SHP77 (cell line): ENCODE data around the gene THAP7.
"Not testable (repeated sequence)": the region's sequence is repeated elsewhere in the genome, so short reads cannot be mapped to it uniquely, and the experiment has no call there.

ENCODE experiments used
- DNase-seq, 2 experiments: peaks; one replicate each; lab custom pipeline; 2025; lab: John Stamatoyannopoulos, UW

THAP7 gene

DNA sequence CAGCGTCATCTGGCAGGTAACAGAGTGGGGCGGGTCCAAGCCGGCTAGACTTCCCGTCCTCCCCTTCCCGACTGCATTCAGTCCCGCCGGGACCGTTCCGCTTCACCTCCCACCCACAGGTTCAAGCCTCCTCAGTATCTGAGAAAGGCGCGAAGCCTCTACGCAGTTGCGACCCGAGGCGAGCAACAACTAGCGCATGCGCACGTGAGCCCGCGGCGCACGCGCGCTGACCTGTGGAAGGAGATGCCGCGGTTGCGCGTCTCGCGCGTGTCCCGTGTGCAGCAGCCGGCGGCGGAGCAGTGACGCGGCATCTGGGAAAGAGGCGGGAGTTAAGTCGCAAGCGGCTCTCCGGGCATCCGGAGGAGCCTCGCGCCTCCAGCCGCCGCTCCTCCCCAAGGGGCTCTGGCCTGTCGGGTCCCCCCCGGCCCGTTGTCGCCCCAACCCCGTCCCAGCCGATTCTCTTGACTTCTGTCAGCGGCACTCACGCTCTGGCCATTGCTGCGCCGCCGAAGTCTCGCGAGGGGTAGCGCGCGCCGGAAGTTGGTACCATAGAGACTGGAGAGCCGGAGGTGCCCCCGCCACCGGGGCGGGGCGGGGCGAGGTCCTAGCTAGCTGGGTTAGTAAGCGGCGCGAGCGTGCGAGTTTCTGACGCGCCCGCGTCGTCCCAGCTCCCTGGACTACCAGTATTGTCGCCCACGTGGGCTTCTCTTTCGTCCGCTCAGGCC is at the start of gene THAP7:
THAP7 (minus strand) TSS at position 518 of the 725 bp plus-strand sequence; CDS start at position 311, 207 bp downstream.
- DNase-seq = peak; percentile 88 to 94

- DNase-seq = no peak
Observed at GRCh38 chr22:21051145-21051830, 49.4 kb upstream of the THAP7 start.

- DNase-seq = not testable (repeated sequence)
Observed at GRCh38 chr22:21048965-21049364, 47.0 kb upstream of the THAP7 start.

DNA sequence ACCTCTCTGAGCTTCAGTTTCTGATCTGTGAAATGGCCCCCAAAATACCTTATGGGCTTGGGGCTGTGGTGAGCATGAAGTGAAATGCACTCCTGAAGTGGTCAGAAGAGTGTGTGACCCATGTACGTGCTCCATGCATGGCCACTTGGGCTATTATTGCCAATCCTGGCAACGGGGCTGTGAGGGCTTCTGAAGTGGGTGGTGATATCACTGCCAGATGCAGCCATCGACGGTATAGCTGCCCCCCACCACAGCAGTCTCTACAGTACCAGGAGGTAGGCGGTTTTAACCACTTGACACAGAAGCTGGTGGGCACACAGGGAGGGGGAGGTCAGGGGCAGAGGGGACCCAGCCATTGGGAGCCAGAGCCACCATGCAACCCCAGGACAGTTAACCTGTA is 46.5 kb upstream of the THAP7 start:
- DNase-seq = not testable (repeated sequence)

DNA sequence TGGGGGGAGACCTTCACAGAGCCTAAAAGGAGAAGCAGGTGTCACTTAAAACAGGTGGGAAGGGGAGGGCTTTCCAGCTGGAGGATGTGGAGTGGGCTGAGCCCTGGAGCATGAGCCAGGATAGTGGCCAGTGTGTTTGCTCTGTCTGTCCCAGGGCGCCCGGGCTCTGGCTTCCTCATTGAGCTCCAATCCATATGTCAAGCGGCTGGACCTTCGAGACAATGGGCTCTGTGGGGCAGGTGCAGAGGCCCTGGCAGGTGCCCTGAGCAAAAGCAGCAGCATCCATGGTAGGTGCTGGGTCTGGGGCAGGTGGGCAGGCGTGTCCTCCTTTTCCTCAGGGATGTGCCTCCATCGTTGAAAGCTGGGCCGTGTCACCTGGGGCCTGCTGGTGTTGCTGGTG is 45.8 kb upstream of the THAP7 start:
- peak; percentile 54 to 75 for DNase-seq

DNA sequence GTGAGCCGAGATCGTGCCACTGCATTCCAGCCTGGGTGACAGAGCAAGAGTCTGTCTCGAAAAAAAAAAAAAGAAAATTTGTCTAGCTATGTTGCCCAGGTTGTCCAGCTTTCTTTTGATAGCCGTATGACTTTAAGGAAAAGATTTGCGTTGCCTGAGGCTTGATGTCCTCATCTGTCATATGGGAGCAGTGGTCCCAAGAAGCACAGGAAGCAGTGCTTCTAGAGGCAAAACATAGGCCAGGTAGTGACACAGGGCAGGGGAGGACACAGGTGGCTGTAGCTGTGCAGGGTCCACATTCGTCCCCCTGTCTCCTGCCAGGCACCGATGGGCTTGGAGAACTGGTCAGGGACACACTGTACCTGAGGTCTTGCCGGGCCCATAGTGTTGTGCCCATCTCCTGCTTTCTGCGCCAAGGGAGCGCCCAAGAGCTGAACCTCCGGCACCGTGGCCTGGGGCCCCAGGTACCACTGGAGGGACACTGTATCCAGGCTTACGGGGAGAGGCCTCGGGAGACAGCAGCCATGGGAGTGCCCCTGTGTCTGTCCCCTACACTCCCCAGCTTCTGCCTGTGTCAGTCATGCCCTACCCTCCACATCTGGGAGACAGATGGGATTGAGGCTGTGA is 45.2 kb upstream of the THAP7 start:
- no peak for DNase-seq

- DNase-seq = peak; percentile 92 to 94
Observed at GRCh38 chr22:21045585-21046294, 43.8 kb upstream of the THAP7 start, which contains the start of gene LRRC74B. Gene LRRC74B (plus strand): TSS chr22:21045946. CDS start chr22:21045987, 41 bp downstream.

DNA sequence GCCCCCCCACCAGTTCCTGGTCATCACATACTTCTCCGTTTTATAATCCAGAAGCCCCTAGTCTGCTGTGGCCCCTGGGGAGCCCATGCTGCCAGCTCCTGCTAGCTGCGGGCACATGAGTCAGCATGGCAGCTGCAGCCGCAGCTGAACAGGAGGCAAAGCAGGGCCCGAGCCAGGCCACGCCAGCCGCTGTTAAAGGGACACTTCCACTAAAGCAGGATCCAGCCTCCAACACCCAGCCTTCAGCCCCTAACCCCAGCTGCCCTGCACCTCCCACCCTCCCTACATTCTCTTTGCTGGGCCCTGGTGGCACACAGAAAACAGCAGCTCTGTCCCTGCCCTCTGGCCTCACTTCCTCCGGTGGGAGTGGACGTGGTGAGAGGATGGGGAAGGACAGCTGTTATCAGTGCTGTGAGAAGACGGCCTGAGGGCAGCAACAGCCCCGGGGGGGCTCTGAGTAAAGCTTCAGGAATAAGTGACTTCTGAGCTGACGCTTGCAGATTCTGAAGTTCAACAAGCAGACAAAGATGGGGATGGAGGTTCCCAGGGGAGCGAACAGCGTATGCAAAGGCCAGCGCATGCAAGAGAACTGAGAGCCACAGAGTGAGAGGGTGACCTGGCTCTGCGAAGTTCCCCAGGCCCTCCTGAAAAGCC is 43.1 kb upstream of the THAP7 start:
- peak in 1 of 2 experiments; percentile 20 for DNase-seq

- no peak for DNase-seq
Observed at GRCh38 chr22:21043860-21044535, 42.1 kb upstream of the THAP7 start.

DNA sequence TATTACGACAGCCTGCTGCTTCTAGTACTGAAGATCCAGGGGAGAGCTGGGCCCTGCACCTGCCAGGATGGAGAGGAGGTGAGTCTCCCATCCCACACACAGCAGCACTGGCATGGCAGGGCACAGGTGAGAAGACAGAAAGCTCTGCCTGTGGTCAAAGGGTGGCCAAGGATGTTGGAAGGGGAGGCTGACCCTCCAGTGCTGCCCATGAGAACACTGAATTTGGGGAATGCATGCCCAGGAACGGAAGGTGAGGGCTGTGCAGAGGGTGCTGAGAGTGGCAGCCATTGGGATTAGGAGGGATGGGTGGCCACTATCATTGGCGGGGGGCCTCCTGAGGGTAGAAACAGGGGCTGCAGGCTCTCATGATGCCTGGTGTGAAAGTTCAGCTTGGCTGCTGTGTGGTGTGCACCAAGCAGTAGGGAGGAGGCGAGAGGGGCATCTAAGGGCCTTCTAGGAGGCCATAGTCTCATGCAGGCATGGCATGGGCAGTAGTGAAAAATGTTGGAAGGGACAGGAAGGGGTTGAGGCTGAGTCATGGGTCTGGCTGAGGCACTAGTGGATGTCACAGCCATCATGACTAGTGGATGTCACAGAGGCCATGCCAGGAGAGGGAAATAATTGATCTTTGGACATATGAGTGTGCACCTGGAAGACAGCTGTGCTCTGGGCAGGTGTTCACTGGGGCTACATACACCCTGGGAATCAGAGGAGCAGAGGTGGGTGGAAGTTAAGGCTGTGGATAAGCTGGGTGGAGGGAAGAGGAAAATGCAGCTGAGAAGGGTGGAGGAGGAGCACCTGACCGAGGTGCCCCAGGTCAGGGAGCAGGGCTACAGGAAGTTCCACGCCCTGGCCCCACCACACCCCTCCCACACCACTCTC is 41.3 kb upstream of the THAP7 start:
- peak in 1 of 2 experiments; percentile 14 for DNase-seq

- no peak for DNase-seq
Observed at GRCh38 chr22:21041937-21042336, 40.0 kb upstream of the THAP7 start.

DNA sequence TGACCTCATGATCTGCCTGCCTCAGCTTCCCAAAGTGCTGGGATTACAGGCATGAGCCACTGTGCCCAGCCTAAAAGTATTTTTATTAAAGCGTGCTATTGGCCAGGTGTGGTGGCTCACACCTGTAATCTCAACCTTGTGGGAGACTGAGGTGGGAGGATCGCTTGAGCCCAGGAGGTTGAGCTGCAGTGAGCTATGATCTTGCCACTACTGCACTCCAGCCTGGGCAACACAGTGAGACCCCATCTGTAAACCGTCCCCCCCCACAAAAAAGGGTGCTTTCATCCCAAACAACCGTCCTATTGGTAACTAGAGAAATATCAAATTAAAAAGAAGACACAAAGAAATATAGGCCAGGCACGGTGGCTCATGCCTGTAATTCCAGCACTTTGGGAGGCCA is 37.2 kb upstream of the THAP7 start:
- not testable (repeated sequence) for DNase-seq

DNA sequence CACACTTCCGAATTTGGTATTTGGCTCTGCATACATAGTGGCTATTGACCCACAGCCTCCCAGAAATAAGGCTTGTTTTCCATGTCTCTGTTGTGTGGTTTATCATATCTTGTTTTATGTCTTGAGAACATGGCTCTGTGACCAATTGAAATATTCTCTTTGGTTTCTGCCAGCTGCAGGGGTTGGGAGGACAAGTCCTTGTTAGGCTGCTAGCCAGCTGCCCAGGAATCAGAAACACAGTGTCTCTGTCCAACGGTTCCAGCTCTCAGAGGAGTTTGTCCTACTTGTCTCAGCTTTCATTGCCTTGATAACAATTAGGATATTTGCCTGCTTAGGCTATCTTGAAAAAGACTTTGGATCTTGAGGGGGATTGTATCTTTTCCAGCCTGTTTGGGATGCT is 36.5 kb upstream of the THAP7 start:
- DNase-seq = no peak

- DNase-seq = no peak
Observed at GRCh38 chr22:21034989-21035388, 33.1 kb upstream of the THAP7 start.

DNA sequence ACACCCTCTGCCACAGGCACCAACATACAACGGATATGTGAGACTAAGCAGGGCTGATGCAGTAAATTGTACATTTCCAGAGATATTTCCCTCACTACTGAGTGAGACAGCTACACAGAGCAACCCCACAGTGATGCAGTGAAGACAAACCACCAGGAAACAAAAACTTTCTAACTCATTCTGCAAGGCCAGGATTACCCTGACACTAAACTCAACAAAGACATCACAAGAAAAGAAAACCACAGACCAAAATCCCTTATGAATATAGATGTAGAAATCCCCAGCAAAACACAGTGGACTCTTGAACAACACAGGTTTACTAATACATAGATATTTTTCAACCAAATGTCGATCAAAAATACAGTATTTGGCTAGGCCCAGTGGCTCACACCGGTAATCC is 32.0 kb upstream of the THAP7 start:
- no peak for DNase-seq

DNA sequence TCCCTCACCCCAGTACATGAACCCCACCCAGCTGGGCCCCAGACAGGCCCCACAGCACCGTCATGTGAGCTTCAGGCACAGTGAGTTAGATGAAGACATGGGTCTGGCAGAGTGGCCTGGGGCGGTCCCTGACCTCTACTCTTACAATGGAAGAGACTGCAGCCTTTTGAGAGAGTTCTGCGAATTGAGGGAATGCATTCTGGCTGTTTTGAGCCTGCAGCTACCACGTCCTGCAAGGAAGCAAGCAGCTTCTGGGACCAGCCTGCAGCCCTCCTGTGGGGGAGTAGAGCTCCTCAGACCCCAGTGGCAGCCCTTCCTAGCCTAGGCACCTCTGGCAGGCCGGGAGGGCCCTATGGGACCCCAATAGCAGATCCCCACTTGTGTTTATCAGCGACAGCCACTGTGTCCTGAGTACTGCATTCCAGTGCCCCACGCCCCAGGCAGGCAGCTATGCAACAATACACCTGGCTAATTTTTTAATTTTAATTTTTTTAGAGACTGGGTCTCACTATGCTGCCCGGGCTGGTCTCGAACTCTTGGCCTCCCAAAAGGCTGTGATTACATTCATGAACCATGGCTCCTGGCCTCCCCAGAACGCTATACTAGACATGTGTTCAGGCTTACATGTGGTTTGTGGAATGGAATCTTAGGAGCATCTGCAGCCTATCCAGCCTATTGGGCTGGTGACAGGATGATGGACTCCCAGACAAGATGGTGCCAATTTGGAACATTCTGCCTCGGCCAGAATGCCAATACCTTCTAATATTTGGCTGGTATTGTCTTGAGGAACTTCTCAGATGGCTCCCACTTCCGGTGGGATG is 31.2 kb upstream of the THAP7 start:
- no peak for DNase-seq

DNA sequence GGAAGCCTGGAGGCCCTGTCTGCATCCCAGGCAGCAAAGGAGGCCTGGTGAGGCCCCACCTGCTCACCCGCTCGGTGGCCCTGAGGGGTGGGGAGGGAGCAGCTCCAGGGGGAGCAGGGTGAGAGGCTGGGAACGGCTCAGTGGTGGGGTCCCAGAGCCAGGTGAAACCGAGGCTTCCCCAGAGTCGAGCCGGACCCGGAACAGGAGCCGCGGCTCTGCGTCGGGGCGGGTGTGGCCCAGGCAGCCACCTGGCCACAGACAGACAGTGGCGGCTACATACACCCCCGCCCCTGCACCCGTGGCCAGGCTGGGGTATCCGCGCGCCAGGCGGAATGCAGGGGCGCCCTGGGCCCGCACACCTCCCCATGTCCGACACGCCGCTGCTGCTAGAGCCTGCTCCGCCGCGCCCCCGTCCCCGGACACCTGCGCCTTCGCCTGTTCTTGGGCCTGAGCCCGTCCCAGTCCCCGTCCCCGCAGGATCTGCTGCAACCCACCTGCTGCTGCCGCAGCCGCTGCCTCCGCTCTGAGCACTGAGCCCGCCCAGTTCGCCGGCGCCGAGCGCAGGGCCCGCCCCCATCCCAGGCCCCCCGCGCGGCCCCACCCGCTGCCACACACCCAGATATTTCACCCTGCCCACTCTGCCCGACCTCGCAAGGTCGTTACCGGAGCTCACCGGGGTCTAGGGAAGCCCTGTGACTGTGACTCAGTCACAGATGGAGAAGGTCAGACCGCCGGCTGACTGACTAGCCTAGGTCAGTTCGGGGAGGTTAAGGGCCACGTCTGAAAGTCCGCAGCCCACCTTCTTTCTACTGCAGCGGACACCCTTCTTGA is 30.3 kb upstream of the THAP7 start, which contains the start of gene SLC7A4:
SLC7A4 (minus strand) TSS at position 525 of the 831 bp plus-strand sequence. CDS start 749 bp downstream, outside the sequence.
- DNase-seq = no peak

GRCh38 chr22:21031545-21032036 is 29.7 kb upstream of the THAP7 start:
- no peak for DNase-seq
